ENCODE measurements around the gene SLC9A5. TPM values are rescaled to one million over a fixed set of nuclear protein-coding genes. Genes with fewer than 3 reads are reported as not detected.

SLC9A5 gene
- total and polyA plus RNA-seq, 10 of the 15 experiments (the other 5 are each of a cell fraction or from before 2014, with no cell fraction given) = 0.26 to 5.7 (median 1.5) TPM

DNA sequence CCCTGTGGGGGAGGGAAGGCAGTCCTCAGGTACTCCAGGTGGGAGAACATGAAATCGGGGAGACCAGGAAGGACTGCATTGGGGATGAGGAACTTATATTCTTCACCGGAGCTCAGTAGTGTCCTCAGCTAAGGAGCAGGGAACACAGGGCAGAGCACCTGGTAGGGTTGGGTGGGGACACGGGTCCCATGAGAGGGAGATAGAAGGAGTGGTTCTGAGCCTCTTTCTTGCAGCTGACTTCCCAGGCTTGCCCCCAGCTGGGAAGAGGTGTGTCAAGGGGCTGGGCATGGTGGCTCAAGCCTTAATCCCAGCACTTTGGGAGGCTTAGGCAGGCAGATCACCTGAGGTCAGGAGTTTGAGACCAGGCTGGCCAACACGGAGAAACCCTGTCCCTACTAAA lies 3.6 kb upstream of the SLC9A5 start:
- in situ Hi-C loops (cut with MboI) (no loop called here), intact Hi-C loops (cut with micrococcal nuclease; ENCODE audit: unreplicated experiment) (no loop called here)
- WGBS (ENCODE audit: insufficient coverage, insufficient replicate concordance, low lambda C conversion rate, missing lambda C conversion rate) = 3% methylated on average over 4 of the region's 4 CpGs
- ATAC-seq = no peak
- Histone ChIP-seq H3K9ac (ENCODE audit: control insufficient read depth, insufficient read depth, low read length) (peak overlapping the region; percentile 82), H3K9me3 (replicated peaks; ENCODE audit: control insufficient read depth, insufficient read depth, low read length) (no peaks in the 10 kb centered on the region), H3K4me2 (ENCODE audit: control insufficient read depth, insufficient read depth) (peak overlapping the region; percentile 99), H3K4me1 (ENCODE audit: control insufficient read depth, insufficient read depth, low read length) (peaks cover 39% of the 10 kb centered on the region), H3K4me3 (peak overlapping the region; percentile 97), H3K79me2 (ENCODE audit: control insufficient read depth, insufficient read depth, low read length) (peaks cover 39% of the 10 kb centered on the region), H4K20me1 (ENCODE audit: control insufficient read depth, insufficient read depth) (no peaks in the 10 kb centered on the region), H3K36me3 (ENCODE audit: control insufficient read depth in 2 of 2, insufficient read depth in 2 of 2, low read length in 1 of 2) (no peaks in the 10 kb centered on the region; a peak in 1 of 4 replicates), H3K27ac (ENCODE audit: control insufficient read depth, insufficient read depth) (peak overlapping the region; percentile 98), H3K27me3 (replicated peaks in 1 of 2; ENCODE audit: control insufficient read depth in 2 of 2, insufficient read depth in 2 of 2, low read length in 1 of 2) (no peaks in the 10 kb centered on the region; a peak in 1 of 4 replicates), H2AFZ (ENCODE audit: control insufficient read depth, low read depth, low read length) (no peak overlapping the region)
- RAD21 ChIA-PET (ENCODE audit: unreplicated experiment) = interaction anchor here (1.0 to 4.6 kb wide), 4 partner anchors 18 to 236 kb away, joined by 3 to 35 read pairs (median 5); partner anchors contain the start of genes ATP6V0D1, PLEKHG4 and TMEM208
- CTCF ChIA-PET = interaction anchor here (0.8 to 4.9 kb wide), 8 partner anchors 15 to 293 kb away, joined by 3 to 29 read pairs (median 6); partner anchors contain the start of genes FBXL8, NOL3, TMEM208 and TRADD
- POLR2A ChIA-PET = interaction anchor here (0.7 to 8.0 kb wide), 6 partner anchors 19 to 316 kb away, joined by 3 to 100 read pairs (median 4); partner anchors contain the start of genes FBXL8, TMEM208 and TRADD
- BruUV-seq (replicated peaks) = no TSS peak
- no peak for DNase-seq (ENCODE audit: low read depth, low spot score)
- SMC1A ChIA-PET (ENCODE audit: uncharacterized antibody, unreplicated experiment) = interaction anchor here (1.1 to 2.1 kb wide), 4 partner anchors 18 to 74 kb away, joined by 3 to 17 read pairs (median 8); partner anchors contain the start of genes E2F4, NOL3 and TMEM208
- FAIRE-seq = no peak
- TF ChIP-seq MYC (IDR thresholded peaks at IDR 0.05; ENCODE audit: insufficient read depth, insufficient read length, insufficient replicate concordance, low read length, severe bottlenecking) (no peak), IRF5 (IDR thresholded peaks at IDR 0.05; ENCODE audit: borderline replicate concordance) (no peak), FOXM1 (IDR thresholded peaks at IDR 0.05; ENCODE audit: low read depth, low read length) (no peak), ZBTB11 (CRISPR knock-in tag; IDR thresholded peaks at IDR 0.05) (no peak), STAT3 (IDR thresholded peaks at IDR 0.05; ENCODE audit: low read depth, low read length) (no peak), TCF12 (IDR thresholded peaks at IDR 0.05; ENCODE audit: low read depth, low read length) (no peak), E4F1 (IDR thresholded peaks at IDR 0.05; ENCODE audit: borderline replicate concordance, partially characterized antibody) (no peak), BCL3 (IDR thresholded peaks at IDR 0.05; ENCODE audit: borderline replicate concordance, insufficient read depth, low read depth, low read length, poor library complexity, severe bottlenecking) (no peak), PRDM15 (CRISPR knock-in tag; IDR thresholded peaks at IDR 0.05) (no peak)
